DOHH2 (cell line): ENCODE data around the gene CDH22.

Experiments used
- H3F3A ChIP-seq: fragments of 200-600 bp; sonication (generic), shearing (Covaris generic); 2 replicates; pipeline ENCODE4 v1.6.0; 2016; ENCODE audit warnings: antibody characterized with exemption, mild to moderate bottlenecking; ENCODE audit not compliant: control insufficient read depth, insufficient read depth
- H3K27ac ChIP-seq: fragments of 200-600 bp; sonication (generic); 2 replicates; pipeline ENCODE4 v1.5.1; 2014; ENCODE audit warnings: low read depth, mild to moderate bottlenecking, low read length, moderate library complexity
- H3K27me3 ChIP-seq: fragments of 200-600 bp; sonication (generic); 2 replicates; pipeline ENCODE4 v1.6.1; 2014; ENCODE audit warnings: mild to moderate bottlenecking, low read length, mixed read lengths; ENCODE audit not compliant: control insufficient read depth
- H3K36me3 ChIP-seq: fragments of 200-600 bp; sonication (generic); 2 replicates; pipeline ENCODE4 v1.6.1; 2014; ENCODE audit warnings: mild to moderate bottlenecking, low read length, moderate library complexity, mixed read lengths; ENCODE audit not compliant: control insufficient read depth
- H3K4me1 ChIP-seq: fragments of 200-600 bp; sonication (generic); 2 replicates; pipeline ENCODE4 v1.6.1; 2014; ENCODE audit warnings: mild to moderate bottlenecking, low read length, mixed read lengths; ENCODE audit not compliant: control insufficient read depth
- H3K4me2 ChIP-seq: fragments of 200-600 bp; sonication (generic); 2 replicates; pipeline ENCODE4 v1.6.0; 2014; ENCODE audit warnings: mild to moderate bottlenecking, low read length, moderate library complexity
- H3K4me3 ChIP-seq: fragments of 200-600 bp; sonication (generic); 2 replicates; pipeline ENCODE4 v1.5.1; 2014; ENCODE audit warnings: mild to moderate bottlenecking, low read length, mixed read lengths
- H3K79me2 ChIP-seq: fragments of 200-600 bp; sonication (generic); 2 replicates; pipeline ENCODE4 v1.6.1; 2014; ENCODE audit warnings: mild to moderate bottlenecking, low read length, mixed read lengths; ENCODE audit not compliant: control insufficient read depth
- H3K9me2 ChIP-seq: fragments of 200-600 bp; sonication (generic); replicated peaks from 2 replicates; pipeline ENCODE4 v1.6.1; 2014; ENCODE audit warnings: mild to moderate bottlenecking, low read length, mixed read lengths; ENCODE audit not compliant: control insufficient read depth
- H3K9me3 ChIP-seq: fragments of 200-600 bp; sonication (generic); 2 replicates; pipeline ENCODE4 v1.6.1; 2014; ENCODE audit warnings: antibody characterized with exemption, low read length, mixed read lengths; ENCODE audit not compliant: control insufficient read depth, insufficient read depth
- H4K20me1 ChIP-seq: fragments of 200-600 bp; sonication (generic); 2 replicates; pipeline ENCODE4 v1.6.0; 2014; ENCODE audit warnings: low read depth, mild to moderate bottlenecking, antibody characterized with exemption, low read length, moderate library complexity; ENCODE audit not compliant: control insufficient read depth, insufficient read depth
- CTCF ChIP-seq: fragments of 200-600 bp; sonication (generic); IDR thresholded peaks from one replicate; pipeline ENCODE4 v1.5.1; 2014; ENCODE audit warnings: antibody characterized with exemption, mild to moderate bottlenecking, low read depth, low read length; ENCODE audit not compliant: poor library complexity, severe bottlenecking
- EZH2phosphoT487 ChIP-seq: fragments of 200-600 bp; sonication (generic); IDR thresholded peaks from 2 replicates; pipeline ENCODE4 v1.6.1; 2017; ENCODE audit warnings: borderline replicate concordance, mild to moderate bottlenecking, antibody characterized with exemption, low read length, moderate library complexity, mixed read lengths

CDH22 gene

DNA sequence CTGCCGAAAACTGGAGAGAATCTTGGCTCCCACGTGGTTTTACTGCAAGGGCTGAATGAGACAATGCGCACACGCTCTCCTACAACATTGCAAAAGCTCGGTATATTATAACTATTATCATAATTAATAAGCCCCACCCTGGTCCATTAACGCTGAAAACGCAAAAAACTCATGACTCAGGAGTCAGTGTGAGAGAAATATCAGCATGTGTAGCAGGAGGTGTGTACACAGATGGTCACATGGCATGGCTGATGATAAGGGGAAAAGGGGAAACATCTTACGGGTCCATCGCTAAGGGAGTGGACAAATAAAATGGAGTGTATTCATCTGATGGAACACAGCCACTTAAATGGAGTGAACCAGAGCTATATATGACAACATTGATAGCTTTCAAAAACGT lies 29.2 kb downstream of the CDH22 start:
- H3K4me2 ChIP-seq = no peak overlapping the region
- H3F3A ChIP-seq = no peaks in the 10 kb centered on the region
- no peak for TF ChIP-seq EZH2phosphoT487
- no peak for TF ChIP-seq CTCF
- no peaks in the 10 kb centered on the region for H3K4me1 ChIP-seq
- H3K4me3 ChIP-seq = no peak overlapping the region
- no peaks in the 10 kb centered on the region for H3K9me2 ChIP-seq
- H3K27me3 ChIP-seq = 0 out of 2 replicates have a peak, but pooled peaks cover 3% of the 10 kb centered on the region
- H4K20me1 ChIP-seq = no peaks in the 10 kb centered on the region
- H3K27ac ChIP-seq = no peak overlapping the region
- no peaks in the 10 kb centered on the region for H3K9me3 ChIP-seq
- H3K36me3 ChIP-seq = no peaks in the 10 kb centered on the region
- H3K79me2 ChIP-seq = no peaks in the 10 kb centered on the region

DNA sequence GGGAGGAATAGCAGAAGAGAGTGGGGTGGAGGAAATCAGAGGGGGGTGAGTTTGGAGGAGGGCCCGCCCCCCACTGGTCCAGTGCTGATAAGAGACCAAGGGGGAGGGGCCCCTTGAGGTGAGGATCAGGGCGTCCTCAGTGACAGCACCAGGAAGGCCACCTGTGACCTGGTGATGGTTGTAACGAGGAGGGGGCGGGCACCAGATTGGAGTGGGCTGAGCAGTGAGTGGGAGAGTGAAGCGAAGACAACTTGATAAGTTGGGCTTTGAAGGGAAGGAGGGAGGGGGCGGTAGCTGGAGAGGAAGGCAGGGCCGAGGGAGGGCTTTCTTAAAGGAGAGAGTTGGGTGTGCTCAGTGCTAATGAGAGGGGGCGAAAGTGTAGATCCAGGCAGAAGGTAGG lies 30.7 kb downstream of the CDH22 start:
- no peaks in the 10 kb centered on the region for H3F3A ChIP-seq
- H3K9me3 ChIP-seq = no peaks in the 10 kb centered on the region
- H3K4me3 ChIP-seq = no peak overlapping the region
- H3K36me3 ChIP-seq = no peaks in the 10 kb centered on the region
- no peaks in the 10 kb centered on the region for H4K20me1 ChIP-seq
- no peaks in the 10 kb centered on the region for H3K4me1 ChIP-seq
- 0 out of 2 replicates have a peak, but pooled peaks cover 3% of the 10 kb centered on the region for H3K27me3 ChIP-seq
- no peaks in the 10 kb centered on the region for H3K9me2 ChIP-seq
- TF ChIP-seq EZH2phosphoT487 (no peak), CTCF (no peak)
- H3K4me2 ChIP-seq = no peak overlapping the region
- H3K79me2 ChIP-seq = no peaks in the 10 kb centered on the region
- no peak overlapping the region for H3K27ac ChIP-seq

DNA sequence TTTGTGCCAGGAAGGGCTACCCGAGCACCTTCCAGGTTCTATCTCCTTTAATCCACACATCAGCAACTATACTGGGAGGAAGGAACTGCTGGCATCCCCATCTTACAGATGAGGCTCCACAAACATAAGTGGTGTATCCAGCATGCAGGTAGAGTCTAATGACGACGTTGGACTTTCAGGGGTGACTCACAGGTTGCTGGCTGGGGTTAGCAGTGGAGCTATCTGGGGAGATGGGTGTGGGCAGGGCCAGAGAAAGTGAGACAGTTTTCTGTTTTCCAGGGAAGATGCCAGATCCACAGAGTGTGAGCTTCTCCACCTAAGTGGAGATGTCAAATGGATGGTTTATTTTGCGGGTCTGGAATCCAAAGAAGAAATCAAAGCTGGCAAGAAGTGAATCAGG lies 31.8 kb downstream of the CDH22 start:
- Histone ChIP-seq H3K27me3 (0 out of 2 replicates have a peak, but pooled peaks cover 3% of the 10 kb centered on the region), H3K4me1 (no peaks in the 10 kb centered on the region), H3F3A (no peaks in the 10 kb centered on the region), H3K36me3 (no peaks in the 10 kb centered on the region), H4K20me1 (no peaks in the 10 kb centered on the region), H3K79me2 (no peaks in the 10 kb centered on the region), H3K9me2 (no peaks in the 10 kb centered on the region), H3K27ac (no peak overlapping the region), H3K9me3 (no peaks in the 10 kb centered on the region), H3K4me2 (no peak overlapping the region), H3K4me3 (no peak overlapping the region)
- TF ChIP-seq CTCF = no peak
- TF ChIP-seq EZH2phosphoT487 = no peak
